Ishikawa (cell line): ENCODE measurements around the gene VRTN.

Source experiments
- CEBPB ChIP-seq: IDR thresholded peaks from 2 replicates; pipeline ENCODE4 v1.6.1; 2012
- CREB1 ChIP-seq: IDR thresholded peaks from 2 replicates; pipeline ENCODE4 v1.6.1; 2012; ENCODE audit warnings: low read depth
- EGR1 ChIP-seq: IDR thresholded peaks from 2 replicates; pipeline ENCODE4 v1.6.1; 2012
- EP300 ChIP-seq: IDR thresholded peaks from 2 replicates; pipeline ENCODE4 v1.6.1; 2012; ENCODE audit warnings: borderline replicate concordance
- FOXM1 ChIP-seq: IDR thresholded peaks from 2 replicates; pipeline ENCODE4 v1.6.1; 2012; ENCODE audit warnings: low read depth, borderline replicate concordance
- MAX ChIP-seq: IDR thresholded peaks from 2 replicates; pipeline ENCODE4 v1.6.1; 2012
- NFIC ChIP-seq: IDR thresholded peaks from 2 replicates; pipeline ENCODE4 v1.6.1; 2012
- RAD21 ChIP-seq: IDR thresholded peaks from 2 replicates; pipeline ENCODE4 v1.6.1; 2012; ENCODE audit warnings: low read depth
- REST ChIP-seq: IDR thresholded peaks from 2 replicates; pipeline ENCODE4 v1.6.1; 2012; ENCODE audit warnings: low read depth, mild to moderate bottlenecking
- TAF1 ChIP-seq: IDR thresholded peaks from 2 replicates; pipeline ENCODE4 v1.6.1; 2012; ENCODE audit warnings: low read depth, mild to moderate bottlenecking
- TCF12 ChIP-seq: IDR thresholded peaks from 2 replicates; pipeline ENCODE4 v1.6.1; 2012; ENCODE audit warnings: low read depth
- TEAD4 ChIP-seq: IDR thresholded peaks from 2 replicates; pipeline ENCODE4 v1.6.1; 2012
- USF1 ChIP-seq: IDR thresholded peaks from 2 replicates; pipeline ENCODE4 v1.6.1; 2012
- YY1 ChIP-seq: IDR thresholded peaks from 2 replicates; pipeline ENCODE4 v1.6.1; 2012; ENCODE audit warnings: low read depth
- ZBTB7A ChIP-seq: IDR thresholded peaks from 2 replicates; pipeline ENCODE4 v1.6.1; 2012; ENCODE audit warnings: low read depth

The VRTN gene

GRCh38 chr14:74349757-74350156 is 1.5 kb downstream of the VRTN start:
- no peak for TF ChIP-seq MAX
- no peak for TF ChIP-seq YY1

GRCh38 chr14:74350211-74350927 is 2.1 kb downstream of the VRTN start:
- no peak for TF ChIP-seq TCF12
- no peak for TF ChIP-seq FOXM1
- no peak for TF ChIP-seq ZBTB7A
- TF ChIP-seq NFIC = no peak
- TF ChIP-seq REST = no peak
- no peak for TF ChIP-seq TEAD4
- TF ChIP-seq YY1 = no peak
- no peak for TF ChIP-seq RAD21
- TF ChIP-seq MAX = no peak
- no peak for TF ChIP-seq TAF1
- TF ChIP-seq EP300 = no peak
- no peak for TF ChIP-seq CREB1
- no peak for TF ChIP-seq EGR1
- no peak for TF ChIP-seq CEBPB

GRCh38 chr14:74350928-74351323 is 2.7 kb downstream of the VRTN start:
- TF ChIP-seq CREB1 (no peak), TEAD4 (no peak), FOXM1 (no peak), USF1 (no peak), ZBTB7A (no peak), EP300 (no peak)

GRCh38 chr14:74356892-74357575 is 8.8 kb downstream of the VRTN start:
- TF ChIP-seq NFIC (no peak), FOXM1 (no peak), CEBPB (no peak), EP300 (no peak), EGR1 (no peak)

- no peak for TF ChIP-seq CREB1
- TF ChIP-seq MAX = no peak
- TF ChIP-seq TAF1 = no peak
- TF ChIP-seq EGR1 = no peak
- TF ChIP-seq NFIC = no peak
- no peak for TF ChIP-seq ZBTB7A
- no peak for TF ChIP-seq USF1
- no peak for TF ChIP-seq TCF12
- TF ChIP-seq YY1 = no peak
- no peak for TF ChIP-seq CEBPB
- no peak for TF ChIP-seq RAD21
- TF ChIP-seq TEAD4 = no peak
- TF ChIP-seq FOXM1 = no peak
- no peak for TF ChIP-seq REST
- TF ChIP-seq EP300 = no peak
Measured at GRCh38 chr14:74357585-74357984, 9.3 kb downstream of the VRTN start.

GRCh38 chr14:74358176-74358829 is 10.0 kb downstream of the VRTN start:
- no peak for TF ChIP-seq TEAD4
- TF ChIP-seq TAF1 = no peak
- TF ChIP-seq CEBPB = no peak
- no peak for TF ChIP-seq REST
- TF ChIP-seq YY1 = no peak
- no peak for TF ChIP-seq MAX
- no peak for TF ChIP-seq USF1
- TF ChIP-seq ZBTB7A = no peak
- no peak for TF ChIP-seq EP300
- no peak for TF ChIP-seq TCF12
- no peak for TF ChIP-seq FOXM1
- TF ChIP-seq RAD21 = no peak
